Adrenal gland (tissue), 12 donors: ENCODE results near the gene MARVELD3. TPM values are rescaled to one million over a fixed set of nuclear protein-coding genes. Genes with fewer than 3 reads are reported as not detected.

Source experiments
- DNase-seq, 7 donors: peaks; one replicate each; pipeline ENCODE4 v3.0.0-alpha.2; 2019 to 2020
- H3K27ac ChIP-seq, 5 donors: fragments of 200-600 bp; sonication (generic) in 4 of 5; 1 replicate in 3 of 5; 2 replicates in 2 of 5; pipeline versions ENCODE4 v1.5.1 to v1.8.0; 2016 to 2020; ENCODE audit warnings: mild to moderate bottlenecking in 1 of 5
- H3K27me3 ChIP-seq: fragments of 200-600 bp; 2 replicates; pipeline ENCODE4 v1.8.0; 2021
- H3K36me3 ChIP-seq, 2 donors: fragments of 200-600 bp; replicated peaks in 1 of 2; 1 replicate in 1 of 2; 2 replicates in 1 of 2; pipeline versions ENCODE4 v1.5.1 to v1.8.0; 2018 to 2022
- H3K4me1 ChIP-seq, 2 donors: fragments of 200-600 bp; replicated peaks in 1 of 2; 1 replicate in 1 of 2; 2 replicates in 1 of 2; pipeline versions ENCODE4 v1.5.1 to v1.8.0; 2018 to 2021
- H3K4me3 ChIP-seq, 4 donors: fragments of 200-600 bp; sonication (generic) in 3 of 4; one replicate each; pipeline ENCODE4 v1.5.1; 2016 to 2018
- H3K9me3 ChIP-seq, 3 donors: fragments of 200-600 bp; sonication (generic) in 1 of 3; replicated peaks in 1 of 3; 1 replicate in 2 of 3; 2 replicates in 1 of 3; pipeline versions ENCODE4 v1.5.1 to v1.8.0; 2016 to 2021
- POLR2A ChIP-seq, 2 donors: fragments of 450-650 bp; IDR thresholded peaks; one replicate each; pipeline ENCODE4 v1.6.1; 2017; ENCODE audit warnings: antibody characterized with exemption in 2 of 2, mild to moderate bottlenecking in 2 of 2, moderate library complexity in 1 of 2
- WGBS, 4 donors: extraction: QIAGEN DNeasy Blood & Tissue Kit in 2 of 4; methylation state at CpG; one replicate each; pipeline versions ENCODE4 v1.1.5 to v1.1.7; 2013 to 2017; 5-methylcytosine and 5-hydroxymethylcytosine counted together
- intact Hi-C, 2 donors: fragments of 100-400 bp; cut with DNase I; formaldehyde crosslinking; loops; one replicate each; pipeline versions ENCODE4 v1.14.1 to v1.15.0; 2022 to 2023
- polyA plus RNA-seq, 3 donors: library from polyadenylated mRNA; stranded (reverse); fragments of 200-250 nt in 2 of 3; fragments of 350-450 nt in 1 of 3; fragmentation: Illumina TruSeq in 1 of 3; extraction: RNeasy Lipid Tissue Mini Kit (QIAGEN cat#74804) in 1 of 3; gene quantifications; one replicate each; pipeline ENCODE4 v1.2.3, GENCODE V29; 2013 to 2014
- total RNA-seq, 9 donors: library from RNA; depleted of rRNA in 4 of 9; stranded (reverse); fragments of >200 nt in 4 of 9; fragments of 120-200 nt in 1 of 9; fragmentation: NEBNext Ultra II Directional in 1 of 9; extraction: Animal tissue kit (Norgen Biotek cat#: 25700) in 1 of 9; gene quantifications; one replicate each; pipeline versions ENCODE4 v1.1.0 to v1.2.4, GENCODE V29; 2013 to 2023
- TF ChIP-seq, protein P1 (sequence below), 6 experiments: fragments of 450-650 bp in 4 of 6; fragments of 200-600 bp in 2 of 6; sonication (generic) in 1 of 6; IDR thresholded peaks; 1 replicate in 5 of 6; 2 replicates in 1 of 6; pipeline versions ENCODE4 v1.5.1 to v1.8.0; 2016 to 2021; ENCODE audit warnings: antibody characterized with exemption in 6 of 6, mild to moderate bottlenecking in 2 of 6, moderate library complexity in 1 of 6
- donor health status: healthy with polysubstance abuse.
- donor health status: Bipolar disorder and iron deficiency.
- donor health status: DM: yes; HTN: yes; CAD: no.
- donor health status: DM: no; HTN: no; CAD: no.
- donor health status: DM: no; HTN: no; CAD: no.
- donor health status: DM: yes; HTN: yes; CAD: no.

MARVELD3 gene
- total and polyA plus RNA-seq, 12 donors = 0.07 to 0.27 (median 0.17) TPM; not detected in 6

DNA sequence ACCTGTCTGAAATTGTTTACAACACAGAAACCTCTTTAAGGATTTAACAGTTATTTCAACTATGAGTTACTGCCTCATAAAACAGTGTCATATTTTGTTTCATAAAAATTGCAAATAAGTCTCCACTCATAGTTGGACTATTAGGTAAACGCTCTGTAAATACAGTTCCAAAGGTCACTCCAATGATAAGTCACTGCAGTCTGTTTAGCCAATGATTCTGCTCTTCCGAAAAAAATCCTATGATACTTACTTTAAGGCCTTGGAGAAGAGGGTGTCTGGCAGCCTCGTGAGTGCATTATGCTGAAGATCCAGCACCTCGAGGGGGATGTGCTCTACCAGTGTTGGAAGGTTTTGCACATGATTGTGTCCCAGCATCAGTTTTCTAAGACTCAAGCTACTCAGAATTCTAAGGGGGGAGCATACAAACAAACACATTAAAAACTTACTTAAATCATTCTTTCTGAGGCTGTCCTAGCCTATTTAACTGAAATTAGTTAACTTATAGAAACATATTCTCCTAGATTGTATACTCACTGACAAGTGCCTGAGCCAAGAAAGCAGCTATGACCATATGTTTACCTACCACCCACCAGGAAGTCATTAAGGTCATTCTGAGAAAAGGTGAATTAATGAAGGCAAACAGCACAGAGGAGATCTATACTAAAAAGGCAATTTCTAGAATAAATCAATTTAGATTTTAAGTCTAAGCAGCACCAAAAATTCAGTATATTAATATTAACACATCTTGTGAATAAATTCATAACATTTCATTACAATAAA is 41.1 kb downstream of the MARVELD3 start:
- peak in 3 of 7 donors; percentile 15 to 21 (median 16) for DNase-seq
- H3K27me3 ChIP-seq = no peaks in the 10 kb centered on the region
- intact Hi-C loops = no loop called here
- H3K9me3 ChIP-seq = no peaks in the 10 kb centered on the region
- WGBS, 4 donors = 49 to 57% (median 51%) methylated on average over 4 of the region's 4 CpGs
- no peak overlapping the region for H3K27ac ChIP-seq
- H3K36me3 ChIP-seq = peaks cover 0 to 34% of the 10 kb centered on the region in 2 donors
- TF ChIP-seq POLR2A (IDR thresholded peaks at IDR 0.05) = no peak
- TF ChIP-seq, protein P1, sequence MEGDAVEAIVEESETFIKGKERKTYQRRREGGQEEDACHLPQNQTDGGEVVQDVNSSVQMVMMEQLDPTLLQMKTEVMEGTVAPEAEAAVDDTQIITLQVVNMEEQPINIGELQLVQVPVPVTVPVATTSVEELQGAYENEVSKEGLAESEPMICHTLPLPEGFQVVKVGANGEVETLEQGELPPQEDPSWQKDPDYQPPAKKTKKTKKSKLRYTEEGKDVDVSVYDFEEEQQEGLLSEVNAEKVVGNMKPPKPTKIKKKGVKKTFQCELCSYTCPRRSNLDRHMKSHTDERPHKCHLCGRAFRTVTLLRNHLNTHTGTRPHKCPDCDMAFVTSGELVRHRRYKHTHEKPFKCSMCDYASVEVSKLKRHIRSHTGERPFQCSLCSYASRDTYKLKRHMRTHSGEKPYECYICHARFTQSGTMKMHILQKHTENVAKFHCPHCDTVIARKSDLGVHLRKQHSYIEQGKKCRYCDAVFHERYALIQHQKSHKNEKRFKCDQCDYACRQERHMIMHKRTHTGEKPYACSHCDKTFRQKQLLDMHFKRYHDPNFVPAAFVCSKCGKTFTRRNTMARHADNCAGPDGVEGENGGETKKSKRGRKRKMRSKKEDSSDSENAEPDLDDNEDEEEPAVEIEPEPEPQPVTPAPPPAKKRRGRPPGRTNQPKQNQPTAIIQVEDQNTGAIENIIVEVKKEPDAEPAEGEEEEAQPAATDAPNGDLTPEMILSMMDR (IDR thresholded peaks at IDR 0.05) = no peak
- H3K4me3 ChIP-seq = no peak overlapping the region
- H3K4me1 ChIP-seq = peaks cover 0 to 5% of the 10 kb centered on the region in 2 donors

DNA sequence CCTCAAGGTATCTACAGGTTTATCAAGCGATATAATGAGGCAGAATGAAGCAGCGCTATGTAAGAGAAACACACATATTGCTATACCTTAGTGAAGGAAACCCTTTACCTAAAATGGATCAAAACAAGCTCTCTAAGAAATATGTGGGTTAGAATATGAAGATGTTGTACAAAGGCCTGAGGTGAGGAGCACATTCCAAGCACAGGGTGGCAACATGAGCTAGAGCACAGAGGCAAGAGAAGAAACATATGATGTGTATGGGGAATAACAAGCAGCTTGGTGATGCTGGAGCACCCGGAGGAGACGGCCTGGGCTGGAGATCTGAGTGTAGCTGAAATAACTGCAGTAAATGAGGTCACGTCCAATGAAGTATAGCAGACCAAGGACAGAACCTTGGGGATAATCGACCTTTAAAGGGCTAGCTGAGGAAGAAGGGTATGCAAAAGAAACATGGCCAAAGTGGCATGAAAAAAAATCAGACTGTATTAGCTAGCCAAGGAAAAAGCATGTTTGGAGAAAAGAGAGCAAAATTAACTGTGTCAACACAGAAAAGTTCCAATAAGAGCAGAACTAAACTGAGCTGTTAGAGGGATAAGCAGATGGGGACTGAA is 44.0 kb downstream of the MARVELD3 start:
- DNase-seq = peak in 2 of 7 donors; percentile 11 to 22
- H3K4me3 ChIP-seq = no peak overlapping the region
- no peaks in the 10 kb centered on the region for H3K9me3 ChIP-seq
- H3K36me3 ChIP-seq = peaks cover 0 to 16% of the 10 kb centered on the region in 2 donors
- no peaks in the 10 kb centered on the region for H3K27me3 ChIP-seq
- WGBS, 4 donors = 60 to 72% (median 70%) methylated on average over 6 of the region's 6 CpGs
- no peak overlapping the region for H3K27ac ChIP-seq
- intact Hi-C loops = no loop called here
- no peak for TF ChIP-seq POLR2A (IDR thresholded peaks at IDR 0.05)
- TF ChIP-seq, protein P1 (IDR thresholded peaks at IDR 0.05) = no peak
- peaks cover 0 to 5% of the 10 kb centered on the region in 2 donors for H3K4me1 ChIP-seq

DNA sequence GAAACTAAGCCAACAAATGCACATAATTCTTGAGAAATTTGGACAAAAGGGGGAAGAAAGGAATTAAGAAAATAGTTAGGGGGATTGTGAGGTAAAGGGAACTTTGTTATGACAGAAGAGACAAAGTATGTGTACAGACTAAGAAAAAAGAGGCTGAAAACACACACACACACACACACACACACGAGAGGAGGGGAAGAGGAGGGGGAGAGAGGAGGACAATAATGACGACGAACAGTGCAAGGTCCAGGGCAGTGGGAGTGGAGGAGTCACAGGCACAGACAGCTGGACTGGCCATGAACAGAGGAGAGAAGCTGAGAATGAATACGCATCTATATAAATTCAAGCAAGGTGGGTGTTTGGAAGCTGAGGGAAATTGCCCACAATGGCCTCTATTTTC is 44.6 kb downstream of the MARVELD3 start:
- no peaks in the 10 kb centered on the region for H3K9me3 ChIP-seq
- H3K27ac ChIP-seq = no peak overlapping the region
- DNase-seq = peak in 1 of 7 donors; percentile 15
- peaks cover 0 to 21% of the 10 kb centered on the region in 2 donors for H3K36me3 ChIP-seq
- H3K4me3 ChIP-seq = no peak overlapping the region
- H3K27me3 ChIP-seq = no peaks in the 10 kb centered on the region
- intact Hi-C loops = no loop called here
- WGBS, 4 donors = 36 to 60% (median 47%) methylated on average over 4 of the region's 4 CpGs
- H3K4me1 ChIP-seq = peaks cover 0 to 5% of the 10 kb centered on the region in 2 donors
- no peak for TF ChIP-seq POLR2A (IDR thresholded peaks at IDR 0.05)
- TF ChIP-seq, protein P1 (IDR thresholded peaks at IDR 0.05) = no peak

DNA sequence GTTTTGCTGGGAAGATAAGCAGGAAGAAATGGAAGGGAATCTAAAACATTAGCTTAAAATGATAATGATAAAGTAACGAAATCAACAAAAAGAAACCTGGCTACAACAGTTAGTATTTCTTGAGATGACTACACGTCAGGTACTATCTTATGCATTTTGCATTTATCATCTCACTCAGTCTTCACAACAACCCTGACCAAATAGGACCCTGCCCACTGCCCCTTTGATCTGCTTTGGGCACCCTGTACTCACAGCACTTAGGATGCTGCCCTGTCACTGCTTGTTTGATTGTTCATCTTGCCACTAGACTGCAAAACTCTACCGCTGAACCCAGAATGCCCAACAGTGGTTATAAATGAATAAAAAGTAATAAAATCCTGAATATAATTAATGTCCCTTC is 45.2 kb downstream of the MARVELD3 start:
- no peak for TF ChIP-seq POLR2A (IDR thresholded peaks at IDR 0.05)
- TF ChIP-seq, protein P1 (IDR thresholded peaks at IDR 0.05) = no peak
- intact Hi-C loops = no loop called here
- Histone ChIP-seq H3K9me3 (no peaks in the 10 kb centered on the region), H3K27ac (no peak overlapping the region), H3K36me3 (peaks cover 0 to 28% of the 10 kb centered on the region in 2 donors), H3K4me3 (no peak overlapping the region), H3K4me1 (peaks cover 0 to 5% of the 10 kb centered on the region in 2 donors), H3K27me3 (no peaks in the 10 kb centered on the region)
- 92 to 97% (median 95%) methylated on average over 3 of the region's 3 CpGs for WGBS, 4 donors
- no peak for DNase-seq
